Smooth muscle cell (in vitro differentiated cells): ENCODE data around the gene CEMIP2. TPM values are rescaled to one million over a fixed set of nuclear protein-coding genes. Genes with fewer than 3 reads are reported as not detected.

ENCODE experiments used
- DNase-seq: peaks from one replicate; lab custom pipeline; 2025; ENCODE audit not compliant: unreplicated experiment; lab: John Stamatoyannopoulos, UW
- H2AFZ ChIP-seq: fragments of 200-600 bp; sonication (generic); 2 replicates; pipeline ENCODE4 v1.6.0; 2016; ENCODE audit warnings: antibody characterized with exemption, low read depth, mild to moderate bottlenecking
- H3F3A ChIP-seq: fragments of 200-600 bp; sonication (generic); 2 replicates; pipeline ENCODE4 v1.6.0; 2017; ENCODE audit warnings: antibody characterized with exemption, low read depth
- H3K27ac ChIP-seq: fragments of 200-600 bp; sonication (generic); 2 replicates; pipeline ENCODE4 v1.5.1; 2016; ENCODE audit warnings: low read depth, mild to moderate bottlenecking
- H3K27me3 ChIP-seq: fragments of 200-600 bp; sonication (generic); 2 replicates; pipeline ENCODE4 v1.6.1; 2016; ENCODE audit warnings: low read depth, mild to moderate bottlenecking
- H3K36me3 ChIP-seq: fragments of 200-600 bp; sonication (generic); 2 replicates; pipeline ENCODE4 v1.5.1; 2016; ENCODE audit warnings: low read depth
- H3K4me1 ChIP-seq: fragments of 200-600 bp; sonication (generic); 2 replicates; pipeline ENCODE4 v1.5.1; 2016; ENCODE audit warnings: low read depth
- H3K4me2 ChIP-seq: fragments of 200-600 bp; sonication (generic); 2 replicates; pipeline ENCODE4 v1.6.0; 2016; ENCODE audit warnings: mild to moderate bottlenecking
- H3K4me3 ChIP-seq: fragments of 200-600 bp; sonication (generic); 2 replicates; pipeline ENCODE4 v1.5.1; 2016; ENCODE audit warnings: mild to moderate bottlenecking
- H3K79me2 ChIP-seq: fragments of 200-600 bp; sonication (generic); 2 replicates; pipeline ENCODE4 v1.6.0; 2016; ENCODE audit warnings: low read depth, mild to moderate bottlenecking
- H3K9ac ChIP-seq: fragments of 200-600 bp; sonication (generic); 2 replicates; pipeline ENCODE4 v1.6.0; 2016; ENCODE audit warnings: low read depth
- H3K9me3 ChIP-seq: fragments of 200-600 bp; sonication (generic); replicated peaks from 2 replicates; pipeline ENCODE4 v1.5.1; 2016; ENCODE audit warnings: low read depth
- H4K20me1 ChIP-seq: fragments of 200-600 bp; sonication (generic); 2 replicates; pipeline ENCODE4 v1.6.0; 2016; ENCODE audit warnings: low read depth
- WGBS: methylation state at CpG from one replicate; pipeline ENCODE4 v1.1.7; 2016; ENCODE audit warnings: low lambda C conversion rate; 5-methylcytosine and 5-hydroxymethylcytosine counted together
- polyA plus RNA-seq: library from polyadenylated mRNA; unstranded; fragments of >200 nt; fragmentation: Nextera tagmentation; extraction: Ambion mirVana; gene quantifications from 2 replicates; pipeline ENCODE4 v1.2.1, GENCODE V29; 2016
- total RNA-seq: library from RNA; depleted of rRNA; stranded (reverse); fragments of >200 nt; gene quantifications from 2 replicates; pipeline ENCODE4 v1.2.3, GENCODE V29; 2014
- TF ChIP-seq, protein P1 (sequence below): fragments of 200-600 bp; sonication (generic); IDR thresholded peaks from 2 replicates; pipeline ENCODE4 v1.5.1; 2017; ENCODE audit warnings: borderline replicate concordance, mild to moderate bottlenecking, antibody characterized with exemption; ENCODE audit not compliant: insufficient read depth, poor library complexity, severe bottlenecking

The CEMIP2 gene
- total and polyA plus RNA-seq, 2 experiments from 2014 or later: 46.1 to 103 TPM

DNA sequence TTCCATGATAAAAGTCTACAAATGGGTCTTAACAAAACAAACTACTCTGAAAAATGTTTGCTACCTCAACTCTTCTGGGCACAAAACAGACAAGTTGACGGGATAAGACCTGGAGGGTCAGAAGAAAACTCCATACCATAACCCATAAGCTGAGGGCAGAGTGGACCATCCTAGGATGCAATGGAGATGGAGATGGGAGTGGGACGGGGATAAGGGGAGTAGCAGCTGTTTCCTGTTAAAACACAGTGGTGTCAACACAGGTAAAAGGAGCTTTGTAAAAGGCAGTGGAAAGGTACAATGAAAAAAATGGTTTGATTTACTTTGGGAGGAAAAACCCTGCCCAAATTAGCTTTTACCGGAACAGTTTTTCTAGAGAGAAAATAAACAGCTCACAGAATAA, 41.6 kb downstream of the CEMIP2 start:
- Histone ChIP-seq H3K27me3 (no peaks in the 10 kb centered on the region), H3K4me2 (peak overlapping the region; percentile 13), H3K27ac (peak overlapping the region; percentile 92), H4K20me1 (no peaks in the 10 kb centered on the region), H2AFZ (no peak overlapping the region), H3K9me3 (no peaks in the 10 kb centered on the region), H3K36me3 (peaks cover 19% of the 10 kb centered on the region), H3K4me1 (peaks cover 18% of the 10 kb centered on the region), H3K79me2 (peaks cover 16% of the 10 kb centered on the region), H3F3A (peaks cover 9% of the 10 kb centered on the region), H3K9ac (peak overlapping the region; percentile 32), H3K4me3 (no peak overlapping the region)
- 57% methylated on average over 3 of the region's 3 CpGs for WGBS
- TF ChIP-seq, protein P1, sequence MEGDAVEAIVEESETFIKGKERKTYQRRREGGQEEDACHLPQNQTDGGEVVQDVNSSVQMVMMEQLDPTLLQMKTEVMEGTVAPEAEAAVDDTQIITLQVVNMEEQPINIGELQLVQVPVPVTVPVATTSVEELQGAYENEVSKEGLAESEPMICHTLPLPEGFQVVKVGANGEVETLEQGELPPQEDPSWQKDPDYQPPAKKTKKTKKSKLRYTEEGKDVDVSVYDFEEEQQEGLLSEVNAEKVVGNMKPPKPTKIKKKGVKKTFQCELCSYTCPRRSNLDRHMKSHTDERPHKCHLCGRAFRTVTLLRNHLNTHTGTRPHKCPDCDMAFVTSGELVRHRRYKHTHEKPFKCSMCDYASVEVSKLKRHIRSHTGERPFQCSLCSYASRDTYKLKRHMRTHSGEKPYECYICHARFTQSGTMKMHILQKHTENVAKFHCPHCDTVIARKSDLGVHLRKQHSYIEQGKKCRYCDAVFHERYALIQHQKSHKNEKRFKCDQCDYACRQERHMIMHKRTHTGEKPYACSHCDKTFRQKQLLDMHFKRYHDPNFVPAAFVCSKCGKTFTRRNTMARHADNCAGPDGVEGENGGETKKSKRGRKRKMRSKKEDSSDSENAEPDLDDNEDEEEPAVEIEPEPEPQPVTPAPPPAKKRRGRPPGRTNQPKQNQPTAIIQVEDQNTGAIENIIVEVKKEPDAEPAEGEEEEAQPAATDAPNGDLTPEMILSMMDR: no peak
- no peak for DNase-seq

DNA sequence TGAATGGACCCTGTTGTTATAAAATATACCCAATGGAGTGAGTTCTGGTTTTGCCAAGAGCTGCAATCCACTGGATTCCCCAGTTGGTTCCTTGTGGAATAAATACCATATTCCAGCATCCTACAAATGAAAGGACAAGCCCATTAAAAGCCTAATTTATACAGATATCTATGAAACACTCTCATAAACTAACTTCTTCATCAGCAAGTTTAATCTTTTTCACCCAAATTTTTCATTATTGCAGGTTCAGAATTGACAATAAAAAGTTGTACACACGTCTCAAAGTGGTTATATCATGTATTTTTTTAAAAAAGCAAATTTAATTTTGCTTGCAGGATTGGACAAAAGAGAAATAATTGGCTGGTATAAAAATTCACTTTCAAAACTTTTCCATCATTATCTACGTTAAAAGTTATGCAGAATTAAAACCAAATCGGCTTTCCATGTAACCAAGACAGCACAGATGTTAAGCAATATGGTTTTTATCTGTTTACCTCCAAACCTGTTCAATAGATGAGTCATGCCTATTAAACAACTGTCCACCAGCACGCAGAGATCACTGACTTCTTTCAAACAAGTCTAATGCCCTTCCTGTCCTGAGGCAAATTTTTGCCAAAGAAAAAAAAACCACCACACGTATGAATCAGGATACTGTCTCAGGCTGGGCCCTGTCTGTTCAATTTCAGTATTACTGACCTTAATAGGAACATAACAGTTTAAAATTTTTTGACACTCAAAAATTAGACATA, 42.5 kb downstream of the CEMIP2 start:
- H3K9ac ChIP-seq: peak overlapping the region; percentile 67
- H3F3A ChIP-seq: peaks cover 3% of the 10 kb centered on the region
- H3K9me3 ChIP-seq: no peaks in the 10 kb centered on the region
- TF ChIP-seq, protein P1: no peak
- H4K20me1 ChIP-seq: no peaks in the 10 kb centered on the region
- DNase-seq: no peak
- no peak overlapping the region for H2AFZ ChIP-seq
- peak overlapping the region; percentile 13 for H3K4me2 ChIP-seq
- H3K4me1 ChIP-seq: peaks cover 22% of the 10 kb centered on the region
- no peak overlapping the region for H3K4me3 ChIP-seq
- H3K36me3 ChIP-seq: peaks cover 16% of the 10 kb centered on the region
- WGBS: 31% methylated on average over 5 of the region's 5 CpGs
- H3K27me3 ChIP-seq: no peaks in the 10 kb centered on the region
- peak overlapping the region; percentile 92 for H3K27ac ChIP-seq
- H3K79me2 ChIP-seq: peaks cover 12% of the 10 kb centered on the region

- no peaks in the 10 kb centered on the region for H3K9me3 ChIP-seq
- H3K79me2 ChIP-seq: peaks cover 24% of the 10 kb centered on the region
- peaks cover 27% of the 10 kb centered on the region for H3K36me3 ChIP-seq
- H3K4me2 ChIP-seq: peak overlapping the region; percentile 42
- H4K20me1 ChIP-seq: peaks cover 3% of the 10 kb centered on the region
- DNase-seq: no peak
- no peaks in the 10 kb centered on the region for H3K27me3 ChIP-seq
- peak overlapping the region; percentile 92 for H3K27ac ChIP-seq
- H2AFZ ChIP-seq: no peak overlapping the region
- peaks cover 21% of the 10 kb centered on the region for H3K4me1 ChIP-seq
- H3F3A ChIP-seq: peaks cover 4% of the 10 kb centered on the region
- no peak overlapping the region for H3K9ac ChIP-seq
- no peak overlapping the region for H3K4me3 ChIP-seq
- TF ChIP-seq, protein P1: no peak
Measured at GRCh38 chr9:71721855-71722254, 46.5 kb downstream of the CEMIP2 start.

GRCh38 chr9:71719562-71719961, 48.8 kb downstream of the CEMIP2 start:
- TF ChIP-seq, protein P1: no peak
- 96% methylated on average over 5 of the region's 5 CpGs for WGBS

More at GRCh38 chr9:71719562-71719961, 48.8 kb downstream of the CEMIP2 start:
- Histone ChIP-seq H3K9me3 (no peaks in the 10 kb centered on the region), H3K36me3 (peaks cover 23% of the 10 kb centered on the region), H3K4me1 (peaks cover 14% of the 10 kb centered on the region), H2AFZ (no peak overlapping the region), H3K4me3 (no peak overlapping the region), H3F3A (peaks cover 4% of the 10 kb centered on the region), H3K9ac (no peak overlapping the region), H3K27ac (no peak overlapping the region), H3K79me2 (peaks cover 21% of the 10 kb centered on the region), H3K27me3 (no peaks in the 10 kb centered on the region), H3K4me2 (no peak overlapping the region), H4K20me1 (peaks cover 7% of the 10 kb centered on the region)
- no peak for DNase-seq
